A549 treated with AZD2906 at 1 μM for 4 hours (cell line): ENCODE measurements around the gene TVP23A. TPM values are rescaled to one million over a fixed set of nuclear protein-coding genes. Genes with fewer than 3 reads are reported as not detected.

ENCODE experiments used
- total RNA-seq: library from RNA; stranded (reverse); fragments of 200-300 nt; extraction: Qiagen RNA extraction; gene quantifications from 5 replicates; pipeline ENCODE4 v1.2.3, GENCODE V29; 2022

Gene TVP23A
- total RNA-seq: 0.08 to 0.29 TPM (median 0.17 TPM) in 4 of 5 replicates, not detected in the other

DNA sequence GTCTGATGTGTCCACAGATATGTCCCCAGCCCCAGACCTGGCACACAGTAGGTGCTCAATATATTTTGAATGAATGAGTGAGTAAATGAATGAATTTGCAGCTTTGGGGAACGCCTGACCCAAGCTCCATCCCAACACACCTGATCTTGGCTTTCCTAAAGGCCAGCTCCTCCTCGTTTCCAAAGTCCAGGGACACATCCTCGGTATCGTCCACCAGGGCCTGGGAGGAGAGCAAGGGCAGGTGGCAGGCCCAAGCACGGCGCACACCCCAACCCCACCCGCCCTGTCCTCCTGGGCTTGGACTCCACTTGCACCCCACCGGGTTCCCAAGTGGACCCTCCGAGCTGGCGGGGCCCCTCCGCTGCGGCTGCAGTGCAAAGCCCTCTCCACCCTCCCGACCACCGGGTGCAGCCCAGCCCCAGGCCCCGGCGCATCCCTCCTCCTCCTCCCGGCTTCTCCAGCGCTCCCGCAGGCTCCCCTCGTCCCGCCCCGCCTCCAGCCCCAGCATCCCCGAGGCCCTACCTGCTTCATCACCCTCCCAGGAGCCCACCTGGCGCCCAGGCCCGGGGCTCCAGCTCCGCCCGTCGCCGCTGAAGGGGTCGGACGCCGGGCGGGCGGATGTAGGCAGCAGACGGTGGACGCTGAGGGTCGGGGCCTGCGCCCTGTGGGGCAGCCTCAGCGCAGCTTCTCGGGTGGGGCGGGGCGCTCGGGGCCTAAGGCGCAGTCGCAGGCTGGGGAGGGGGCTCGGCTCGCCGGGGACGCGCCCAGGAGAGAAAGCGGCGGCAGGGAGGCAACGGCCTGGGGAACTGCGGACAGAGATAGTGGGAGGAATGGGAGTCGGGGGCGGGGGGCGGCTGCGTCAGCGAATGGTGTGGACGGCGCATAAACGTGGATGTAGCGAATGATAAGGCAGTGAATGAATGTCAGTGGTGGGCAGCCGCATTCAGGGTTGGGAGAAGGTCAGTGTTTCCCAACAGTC, at the start of gene TVP23A:
TSS of gene TVP23A (minus strand) at position 832 of the 979 bp plus-strand sequence. CDS start at position 531, 301 bp downstream.

DNA sequence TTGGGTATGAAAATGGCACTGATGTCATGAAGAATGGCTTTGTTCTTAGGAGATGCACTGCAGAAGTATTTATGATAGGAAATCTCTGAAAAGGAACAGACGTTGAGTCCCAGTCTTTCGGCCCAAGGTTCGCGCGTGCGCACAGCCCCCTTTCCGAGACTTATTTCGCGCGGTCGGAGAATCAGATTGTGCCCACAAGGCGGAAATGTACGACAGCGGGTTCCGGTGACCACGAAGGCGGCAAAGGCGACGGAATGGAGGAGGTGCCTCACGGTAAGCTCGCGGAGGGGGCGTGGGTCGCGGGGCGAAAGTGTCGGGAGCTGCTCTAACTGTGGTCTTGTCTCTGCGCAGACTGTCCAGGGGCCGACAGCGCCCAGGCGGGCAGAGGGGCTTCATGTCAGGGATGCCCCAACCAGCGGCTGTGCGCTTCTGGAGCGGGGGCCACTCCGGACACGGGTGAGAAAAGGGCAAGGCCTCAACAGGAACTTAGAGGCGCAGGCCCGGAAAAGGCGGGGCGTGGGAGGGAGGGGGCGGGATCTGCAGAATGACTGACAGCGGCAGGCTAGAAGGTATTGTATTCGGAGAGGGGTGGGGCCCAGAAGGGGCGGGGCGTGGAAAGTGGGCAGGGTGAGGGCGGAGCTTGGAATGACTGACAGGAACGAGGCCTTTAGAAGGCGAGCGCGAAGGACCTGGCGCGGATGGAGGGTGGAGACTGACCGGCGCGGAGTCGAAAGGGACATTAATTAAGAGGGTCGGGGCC, 74.8 kb downstream of the TVP23A start, which contains the start of gene NUBP1:
TSS of gene NUBP1 (plus strand) at position 233 of the 760 bp plus-strand sequence. CDS start at position 255, 22 bp downstream.

Other genes starting within 250 kb of the TVP23A start
- 30.9 to 49.8 TPM (median 42.5 TPM) in 5 replicates for gene EMP2, start 238.2 kb downstream of the TVP23A start, total RNA-seq
- 0.18 TPM in 1 of 5 replicates, not detected in the others for gene TEKT5, start 123.9 kb downstream of the TVP23A start, total RNA-seq
- 46.1 to 54.0 TPM (median 46.8 TPM) in 5 replicates for gene NUBP1, start 75.0 kb downstream of the TVP23A start, total RNA-seq
- 0.07 to 0.28 TPM (median 0.08 TPM) in 5 replicates for gene CIITA, start 58.4 kb upstream of the TVP23A start, total RNA-seq
- 37.6 to 47.3 TPM (median 46.4 TPM) in 5 replicates for gene DEXI, start 123.7 kb upstream of the TVP23A start, total RNA-seq
- 9.3 to 11.5 TPM (median 10.2 TPM) in 5 replicates for gene CLEC16A, start 125.8 kb upstream of the TVP23A start, total RNA-seq